Upper lobe of left lung (tissue), 6 donors: ENCODE results near the gene GNPTG. TPM values are rescaled to one million over a fixed set of nuclear protein-coding genes. Genes with fewer than 3 reads are reported as not detected.

Experiments
- ATAC-seq, 2 donors: fragments of 200-7000 bp; cut with Tn5 transposase; one replicate each; pipeline ENCODE4 v1.9.1; 2022; ENCODE audit warnings: mild to moderate bottlenecking in 2 of 2, moderate library complexity in 2 of 2; ENCODE audit not compliant: low FRiP score in 2 of 2
- DNase-seq, 2 donors: peaks; one replicate each; pipeline ENCODE4 v3.0.0-alpha.2; 2019 to 2020
- H3K27ac ChIP-seq, 4 donors: fragments of 200-600 bp; sonication (generic); one replicate each; pipeline ENCODE4 v1.5.1; 2016 to 2019
- H3K27me3 ChIP-seq, 4 donors: fragments of 200-600 bp; sonication (generic); one replicate each; pipeline ENCODE4 v1.5.1; 2017 to 2019
- H3K36me3 ChIP-seq, 4 donors: fragments of 200-600 bp; sonication (generic); one replicate each; pipeline ENCODE4 v1.5.1; 2016 to 2019
- H3K4me1 ChIP-seq, 4 donors: fragments of 200-600 bp; sonication (generic); one replicate each; pipeline ENCODE4 v1.5.1; 2018 to 2019
- H3K4me3 ChIP-seq, 4 donors: fragments of 200-600 bp; sonication (generic); one replicate each; pipeline ENCODE4 v1.5.1; 2017 to 2019; ENCODE audit warnings: mild to moderate bottlenecking in 2 of 4, moderate library complexity in 1 of 4
- H3K9me3 ChIP-seq, 4 donors: fragments of 200-600 bp; sonication (generic); one replicate each; pipeline ENCODE4 v1.5.1; 2018 to 2019
- CTCF ChIP-seq, 6 experiments: fragments of 450-650 bp in 4 of 6; fragments of 200-600 bp in 2 of 6; sonication (generic) in 2 of 6; IDR thresholded peaks; one replicate each; pipeline ENCODE4 v1.5.1; 2016 to 2019; ENCODE audit warnings: antibody characterized with exemption in 6 of 6
- EP300 ChIP-seq, 4 donors: sonication (generic); formaldehyde crosslinking; IDR thresholded peaks; one replicate each; pipeline ENCODE4 v1.5.1; 2017; ENCODE audit warnings: antibody characterized with exemption in 4 of 4, control low read depth in 2 of 4
- POLR2A ChIP-seq, 4 donors: fragments of 450-650 bp; IDR thresholded peaks; one replicate each; pipeline ENCODE4 v1.5.1; 2016 to 2017; ENCODE audit warnings: antibody characterized with exemption in 4 of 4, mild to moderate bottlenecking in 2 of 4
- POLR2AphosphoS5 ChIP-seq, 2 donors: sonication (generic); formaldehyde crosslinking; IDR thresholded peaks; one replicate each; pipeline ENCODE4 v1.5.1; 2017; ENCODE audit warnings: antibody characterized with exemption in 2 of 2
- WGBS, 2 donors: methylation state at CpG; one replicate each; pipeline ENCODE4 v1.1.5; 2017 to 2018; 5-methylcytosine and 5-hydroxymethylcytosine counted together
- total RNA-seq, 6 donors: library from RNA; depleted of rRNA in 4 of 6; stranded (reverse); fragments of >200 nt in 4 of 6; gene quantifications; one replicate each; pipeline versions ENCODE4 v1.1.0 to v1.2.1, GENCODE V29; 2016 to 2021
- donor health status: DM: no; HTN: no; CAD: no; lungs with moderate emphysema.
- donor health status: DM: no; HTN: yes; CAD: no; lungs with severe emphysema.

GNPTG gene
- total RNA-seq, 6 donors from 2014 or later: 32.8 to 106 (median 93.0) TPM

- H3K9me3 ChIP-seq: no peaks in the 10 kb centered on the region
- H3K27ac ChIP-seq: no peak overlapping the region
Measured at GRCh38 chr16:1345087-1345486, 6.6 kb upstream of the GNPTG start.

GRCh38 chr16:1345651-1346421 lies 5.9 kb upstream of the GNPTG start:
- H3K27me3 ChIP-seq: no peaks in the 10 kb centered on the region
- H3K4me3 ChIP-seq: no peak overlapping the region
- DNase-seq: peak in 1 of 2 donors; percentile 75
- TF ChIP-seq CTCF (IDR thresholded peaks at IDR 0.05) (no peak), POLR2AphosphoS5 (IDR thresholded peaks at IDR 0.05) (no peak), POLR2A (IDR thresholded peaks at IDR 0.05) (no peak), EP300 (IDR thresholded peaks at IDR 0.05) (no peak)
- H3K9me3 ChIP-seq: no peaks in the 10 kb centered on the region
- H3K27ac ChIP-seq: no peak overlapping the region
- H3K4me1 ChIP-seq: peaks cover 16 to 30% (median 22%) of the 10 kb centered on the region in 4 donors
- peaks cover 0 to 31% (median 22%) of the 10 kb centered on the region in 4 donors for H3K36me3 ChIP-seq
- WGBS, 2 donors: 73 to 86% methylated on average over 7 to 24 of the region's 31 CpGs
- no peak for ATAC-seq

More at GRCh38 chr16:1345087-1345486, 6.6 kb upstream of the GNPTG start:
- TF ChIP-seq POLR2A (IDR thresholded peaks at IDR 0.05): no peak
- TF ChIP-seq CTCF (IDR thresholded peaks at IDR 0.05): no peak
- no peak for TF ChIP-seq EP300 (IDR thresholded peaks at IDR 0.05)
- no peak for TF ChIP-seq POLR2AphosphoS5 (IDR thresholded peaks at IDR 0.05)
- WGBS, 2 donors: 84% methylated on average over 5 of the region's 11 CpGs; no CpG with 5 or more reads in 1 of the 2 donors
- DNase-seq (peak in 1 of 2 donors; percentile 56), ATAC-seq (no peak)
- Histone ChIP-seq H3K4me1 (peaks cover 9 to 22% (median 16%) of the 10 kb centered on the region in 4 donors), H3K36me3 (peaks cover 0 to 28% (median 22%) of the 10 kb centered on the region in 4 donors), H3K4me3 (no peak overlapping the region), H3K27me3 (no peaks in the 10 kb centered on the region)

- Histone ChIP-seq H3K27ac (no peak overlapping the region), H3K36me3 (peaks cover 0 to 31% (median 22%) of the 10 kb centered on the region in 4 donors), H3K27me3 (no peaks in the 10 kb centered on the region), H3K4me1 (peaks cover 20 to 36% (median 28%) of the 10 kb centered on the region in 4 donors), H3K9me3 (no peaks in the 10 kb centered on the region), H3K4me3 (no peak overlapping the region)
- ATAC-seq (no peak), DNase-seq (peak in 1 of 2 donors; percentile 72)
- no peak for TF ChIP-seq POLR2AphosphoS5 (IDR thresholded peaks at IDR 0.05)
- TF ChIP-seq CTCF (IDR thresholded peaks at IDR 0.05): no peak
- TF ChIP-seq EP300 (IDR thresholded peaks at IDR 0.05): no peak
- no peak for TF ChIP-seq POLR2A (IDR thresholded peaks at IDR 0.05)
- 75 to 89% methylated on average over 17 to 32 of the region's 34 CpGs for WGBS, 2 donors
Measured at GRCh38 chr16:1346422-1347285, 5.1 kb upstream of the GNPTG start.

- TF ChIP-seq CTCF (IDR thresholded peaks at IDR 0.05) (no peak), POLR2AphosphoS5 (IDR thresholded peaks at IDR 0.05) (no peak), POLR2A (IDR thresholded peaks at IDR 0.05) (no peak), EP300 (IDR thresholded peaks at IDR 0.05) (no peak)
- Histone ChIP-seq H3K9me3 (no peaks in the 10 kb centered on the region), H3K27me3 (no peaks in the 10 kb centered on the region), H3K36me3 (peaks cover 0 to 31% (median 22%) of the 10 kb centered on the region in 4 donors), H3K4me1 (peaks cover 19 to 38% (median 26%) of the 10 kb centered on the region in 4 donors), H3K27ac (no peak overlapping the region), H3K4me3 (no peak overlapping the region)
- WGBS, 2 donors: 90 to 91% methylated on average over 27 to 31 of the region's 31 CpGs
- DNase-seq (peak in 1 of 2 donors; percentile 70), ATAC-seq (no peak)
Measured at GRCh38 chr16:1347286-1347855, 4.4 kb upstream of the GNPTG start.
